Upper lobe of left lung (tissue), 6 donors: ENCODE data around the gene LAMA3. TPM values are rescaled to one million over a fixed set of nuclear protein-coding genes. Genes with fewer than 3 reads are reported as not detected.

Experiments used
- ATAC-seq, 2 donors: fragments of 200-7000 bp; cut with Tn5 transposase; one replicate each; pipeline ENCODE4 v1.9.1; 2022; ENCODE audit warnings: mild to moderate bottlenecking in 2 of 2, moderate library complexity in 2 of 2; ENCODE audit not compliant: low FRiP score in 2 of 2
- DNase-seq, 2 donors: peaks; one replicate each; pipeline ENCODE4 v3.0.0-alpha.2; 2019 to 2020
- H3K27ac ChIP-seq, 4 donors: fragments of 200-600 bp; sonication (generic); one replicate each; pipeline ENCODE4 v1.5.1; 2016 to 2019
- H3K27me3 ChIP-seq, 4 donors: fragments of 200-600 bp; sonication (generic); one replicate each; pipeline ENCODE4 v1.5.1; 2017 to 2019
- H3K36me3 ChIP-seq, 4 donors: fragments of 200-600 bp; sonication (generic); one replicate each; pipeline ENCODE4 v1.5.1; 2016 to 2019
- H3K4me1 ChIP-seq, 4 donors: fragments of 200-600 bp; sonication (generic); one replicate each; pipeline ENCODE4 v1.5.1; 2018 to 2019
- H3K4me3 ChIP-seq, 4 donors: fragments of 200-600 bp; sonication (generic); one replicate each; pipeline ENCODE4 v1.5.1; 2017 to 2019; ENCODE audit warnings: mild to moderate bottlenecking in 2 of 4, moderate library complexity in 1 of 4
- H3K9me3 ChIP-seq, 4 donors: fragments of 200-600 bp; sonication (generic); one replicate each; pipeline ENCODE4 v1.5.1; 2018 to 2019
- CTCF ChIP-seq, 6 experiments: fragments of 450-650 bp in 4 of 6; fragments of 200-600 bp in 2 of 6; sonication (generic) in 2 of 6; IDR thresholded peaks; one replicate each; pipeline ENCODE4 v1.5.1; 2016 to 2019; ENCODE audit warnings: antibody characterized with exemption in 6 of 6
- EP300 ChIP-seq, 4 donors: sonication (generic); formaldehyde crosslinking; IDR thresholded peaks; one replicate each; pipeline ENCODE4 v1.5.1; 2017; ENCODE audit warnings: antibody characterized with exemption in 4 of 4, control low read depth in 2 of 4
- POLR2A ChIP-seq, 4 donors: fragments of 450-650 bp; IDR thresholded peaks; one replicate each; pipeline ENCODE4 v1.5.1; 2016 to 2017; ENCODE audit warnings: antibody characterized with exemption in 4 of 4, mild to moderate bottlenecking in 2 of 4
- POLR2AphosphoS5 ChIP-seq, 2 donors: sonication (generic); formaldehyde crosslinking; IDR thresholded peaks; one replicate each; pipeline ENCODE4 v1.5.1; 2017; ENCODE audit warnings: antibody characterized with exemption in 2 of 2
- WGBS, 2 donors: methylation state at CpG; one replicate each; pipeline ENCODE4 v1.1.5; 2017 to 2018; 5-methylcytosine and 5-hydroxymethylcytosine counted together
- total RNA-seq, 6 donors: library from RNA; depleted of rRNA in 4 of 6; stranded (reverse); fragments of >200 nt in 4 of 6; gene quantifications; one replicate each; pipeline versions ENCODE4 v1.1.0 to v1.2.1, GENCODE V29; 2016 to 2021
- donor health status: DM: no; HTN: no; CAD: no; lungs with moderate emphysema.
- donor health status: DM: no; HTN: yes; CAD: no; lungs with severe emphysema.

LAMA3 gene
- total RNA-seq, 6 donors from 2014 or later: 88.2 to 202 (median 141) TPM

- WGBS, 2 donors: 82 to 83% methylated on average over 3 of the region's 3 CpGs
- H3K27me3 ChIP-seq: no peaks in the 10 kb centered on the region
- no peak overlapping the region for H3K4me3 ChIP-seq
- ATAC-seq (no peak), DNase-seq (no peak)
- H3K36me3 ChIP-seq: no peaks in the 10 kb centered on the region
- H3K4me1 ChIP-seq: peaks cover 4 to 14% (median 7%) of the 10 kb centered on the region in 4 donors
- H3K9me3 ChIP-seq: no peaks in the 10 kb centered on the region
- H3K27ac ChIP-seq: no peak overlapping the region
- no peak for TF ChIP-seq POLR2AphosphoS5 (IDR thresholded peaks at IDR 0.05)
- TF ChIP-seq CTCF (IDR thresholded peaks at IDR 0.05): no peak
- TF ChIP-seq EP300 (IDR thresholded peaks at IDR 0.05): no peak
- TF ChIP-seq POLR2A (IDR thresholded peaks at IDR 0.05): no peak
These were observed 40.8 kb upstream of the LAMA3 start for GRCh38 chr18:23648456-23648855.

GRCh38 chr18:23648940-23649607 is 40.2 kb upstream of the LAMA3 start:
- Histone ChIP-seq H3K4me3 (no peak overlapping the region), H3K9me3 (no peaks in the 10 kb centered on the region), H3K27me3 (no peaks in the 10 kb centered on the region), H3K27ac (no peak overlapping the region), H3K4me1 (peaks cover 4 to 10% (median 7%) of the 10 kb centered on the region in 4 donors), H3K36me3 (no peaks in the 10 kb centered on the region)
- DNase-seq: no peak
- 51 to 55% methylated on average over 8 of the region's 8 CpGs for WGBS, 2 donors
- no peak for TF ChIP-seq EP300 (IDR thresholded peaks at IDR 0.05)
- no peak for TF ChIP-seq POLR2A (IDR thresholded peaks at IDR 0.05)
- no peak for TF ChIP-seq POLR2AphosphoS5 (IDR thresholded peaks at IDR 0.05)
- no peak for TF ChIP-seq CTCF (IDR thresholded peaks at IDR 0.05)
- ATAC-seq: no peak

- Histone ChIP-seq H3K27me3 (no peaks in the 10 kb centered on the region), H3K9me3 (no peaks in the 10 kb centered on the region), H3K4me3 (no peak overlapping the region), H3K36me3 (no peaks in the 10 kb centered on the region), H3K4me1 (peaks cover 4 to 10% (median 7%) of the 10 kb centered on the region in 4 donors), H3K27ac (peak overlapping the region; percentile 31 to 51 (median 34))
- ATAC-seq (peak; percentile 57 to 89), DNase-seq (no peak)
- TF ChIP-seq CTCF (IDR thresholded peaks at IDR 0.05) (no peak), POLR2A (IDR thresholded peaks at IDR 0.05) (no peak), POLR2AphosphoS5 (IDR thresholded peaks at IDR 0.05) (no peak), EP300 (IDR thresholded peaks at IDR 0.05) (no peak)
- 66 to 76% methylated on average over 6 of the region's 6 CpGs for WGBS, 2 donors
These were observed 38.0 kb upstream of the LAMA3 start for GRCh38 chr18:23650968-23651927.

GRCh38 chr18:23652232-23652631 is 37.0 kb upstream of the LAMA3 start:
- H3K9me3 ChIP-seq: no peaks in the 10 kb centered on the region
- no peak for TF ChIP-seq EP300 (IDR thresholded peaks at IDR 0.05)
- TF ChIP-seq CTCF (IDR thresholded peaks at IDR 0.05): no peak
- TF ChIP-seq POLR2A (IDR thresholded peaks at IDR 0.05): no peak
- TF ChIP-seq POLR2AphosphoS5 (IDR thresholded peaks at IDR 0.05): no peak
- H3K4me3 ChIP-seq: no peak overlapping the region
- H3K27ac ChIP-seq: peak overlapping the region in 3 of 4 donors; percentile 31 to 51 (median 34)
- WGBS, 2 donors: 72 to 76% methylated on average over 6 of the region's 6 CpGs
- peaks cover 4 to 10% (median 7%) of the 10 kb centered on the region in 4 donors for H3K4me1 ChIP-seq
- H3K27me3 ChIP-seq: no peaks in the 10 kb centered on the region
- ATAC-seq (no peak), DNase-seq (no peak)
- H3K36me3 ChIP-seq: no peaks in the 10 kb centered on the region
